ENCODE data around the gene USP20.

USP20 gene

DNA sequence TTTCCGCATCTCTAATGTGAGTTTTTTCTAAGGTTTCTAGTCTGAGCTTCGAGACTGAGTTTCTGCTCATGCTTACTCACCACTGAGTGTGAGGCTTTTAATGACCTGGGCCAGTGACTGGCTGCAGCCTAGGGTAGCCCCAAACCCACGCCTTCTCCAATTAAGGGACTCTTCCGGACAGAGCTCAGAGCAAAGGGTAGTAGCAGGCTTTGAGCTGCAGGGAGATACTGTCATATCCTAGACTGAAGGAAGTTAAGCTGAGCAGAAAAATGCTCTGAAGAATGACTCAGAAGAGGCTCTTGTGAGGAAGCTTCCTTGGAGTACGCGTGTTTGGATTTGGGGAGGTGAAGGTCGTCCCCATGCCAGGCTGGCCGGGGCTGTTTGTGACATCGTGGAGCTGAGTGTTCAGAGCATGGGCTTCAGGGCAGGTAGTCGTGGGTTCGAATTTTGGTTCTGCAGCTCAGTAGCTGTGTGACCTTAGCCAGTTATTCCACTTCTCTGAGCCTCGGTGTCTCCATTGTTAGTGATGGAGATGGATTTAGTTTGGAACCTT is 3.5 kb downstream of the USP20 start:
- H3K4me3 ChIP-seq (ENCODE audit: control insufficient read depth in 1 of 7, extremely low read depth in 1 of 7, insufficient read depth in 4 of 7, low read depth in 2 of 7, low read length in 6 of 7), result no peak overlapping the region
- H3K36me3 ChIP-seq (ENCODE audit: control insufficient read depth in 4 of 4, insufficient read depth in 4 of 4, low read length in 3 of 4), result peaks cover 4 to 22% (median 12%) of the 10 kb centered on the region in 4 experiments
- POLR2A ChIA-PET, result interaction anchor here (1.1 kb wide), 1 partner anchor 22 kb away, joined by 3 read pairs; no protein-coding TSS in a partner anchor
- no peak for DNase-seq
- CTCF ChIA-PET, result interaction anchor here (0.9 to 2.3 kb wide), 6 partner anchors 9 to 46 kb away, joined by 3 to 9 read pairs (median 4); no protein-coding TSS in a partner anchor
- H3K4me1 ChIP-seq (ENCODE audit: control extremely low read depth in 1 of 4, control insufficient read depth in 4 of 4, insufficient read depth in 4 of 4, low read length in 3 of 4), result peaks cover 6 to 52% (median 44%) of the 10 kb centered on the region in 4 experiments
- H3K27ac ChIP-seq (ENCODE audit: insufficient read depth in 1 of 2, low read depth in 1 of 2, low read length in 2 of 2, poor library complexity in 1 of 2, severe bottlenecking in 2 of 2), result peak overlapping the region in 1 of 2 experiments; percentile 30
- 92% methylated on average over 10 of the region's 12 CpGs for WGBS (ENCODE audit: insufficient coverage)
- no peaks in the 10 kb centered on the region for H3K27me3 ChIP-seq (replicated peaks in 2 of 5; ENCODE audit: control insufficient read depth in 4 of 5, insufficient read depth in 5 of 5, low read length in 4 of 5)
- no peaks in the 10 kb centered on the region for H3K9me3 ChIP-seq (ENCODE audit: control extremely low read depth in 1 of 5, control insufficient read depth in 4 of 5, insufficient read depth in 2 of 5, low read depth in 1 of 5, low read length in 4 of 5)

DNA sequence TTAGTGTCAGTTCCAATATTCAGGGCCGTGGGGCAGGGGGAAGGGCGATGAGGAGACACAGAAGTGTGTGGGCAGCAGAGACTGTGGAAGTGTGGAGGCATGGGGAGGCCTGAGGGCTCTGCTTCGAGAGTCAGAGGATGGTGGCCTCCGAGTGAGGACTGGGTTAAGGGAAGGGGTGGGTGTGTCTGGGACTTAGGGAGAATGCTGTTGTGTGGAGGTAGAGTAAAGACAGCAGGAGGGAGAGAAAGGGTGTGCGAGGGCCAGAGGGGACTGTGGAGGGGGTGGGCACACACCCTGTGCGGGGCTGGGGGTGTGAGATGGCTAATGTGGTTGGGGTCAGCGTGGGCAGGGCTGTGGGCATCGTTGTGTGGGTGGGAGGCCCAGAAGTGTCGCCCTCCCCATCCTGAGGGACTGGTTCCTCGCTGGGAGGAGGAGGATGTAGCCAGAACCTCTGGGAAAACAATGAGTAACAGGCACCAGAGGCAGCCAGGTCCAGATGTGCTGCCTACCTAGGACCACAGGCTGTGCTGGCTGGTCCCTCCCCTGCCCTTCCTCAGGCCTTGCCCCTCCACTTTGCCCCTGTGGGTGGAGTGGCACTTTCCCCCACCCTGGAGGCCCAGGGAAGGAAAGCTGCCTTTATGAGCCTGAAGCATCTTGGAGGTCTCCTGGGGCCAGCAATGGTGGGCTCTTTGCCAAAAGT is 4.2 kb downstream of the USP20 start:
- Histone ChIP-seq H3K9me3 (ENCODE audit: control extremely low read depth in 1 of 5, control insufficient read depth in 4 of 5, insufficient read depth in 2 of 5, low read depth in 1 of 5, low read length in 4 of 5) (no peaks in the 10 kb centered on the region), H3K4me1 (ENCODE audit: control extremely low read depth in 1 of 4, control insufficient read depth in 4 of 4, insufficient read depth in 4 of 4, low read length in 3 of 4) (peaks cover 0 to 45% (median 38%) of the 10 kb centered on the region in 4 experiments), H3K27me3 (replicated peaks in 2 of 5; ENCODE audit: control insufficient read depth in 4 of 5, insufficient read depth in 5 of 5, low read length in 4 of 5) (no peaks in the 10 kb centered on the region), H3K4me3 (ENCODE audit: control insufficient read depth in 1 of 7, extremely low read depth in 1 of 7, insufficient read depth in 4 of 7, low read depth in 2 of 7, low read length in 6 of 7) (peak overlapping the region in 1 of 7 experiments; percentile 28), H3K36me3 (ENCODE audit: control insufficient read depth in 4 of 4, insufficient read depth in 4 of 4, low read length in 3 of 4) (peaks cover 4 to 22% (median 12%) of the 10 kb centered on the region in 4 experiments), H3K27ac (ENCODE audit: insufficient read depth in 1 of 2, low read depth in 1 of 2, low read length in 2 of 2, poor library complexity in 1 of 2, severe bottlenecking in 2 of 2) (peak overlapping the region in 1 of 2 experiments; percentile 36)
- WGBS (ENCODE audit: insufficient coverage), result 74% methylated on average over 10 of the region's 10 CpGs
- no peak for DNase-seq
- POLR2A ChIA-PET, result interaction anchor here (0.6 to 1.1 kb wide), 2 partner anchors 21 to 22 kb away, joined by 3 to 4 read pairs; no protein-coding TSS in a partner anchor
- CTCF ChIA-PET, result interaction anchor here (1.1 to 2.3 kb wide), 4 partner anchors 9 to 46 kb away, joined by 3 to 9 read pairs (median 4); no protein-coding TSS in a partner anchor

DNA sequence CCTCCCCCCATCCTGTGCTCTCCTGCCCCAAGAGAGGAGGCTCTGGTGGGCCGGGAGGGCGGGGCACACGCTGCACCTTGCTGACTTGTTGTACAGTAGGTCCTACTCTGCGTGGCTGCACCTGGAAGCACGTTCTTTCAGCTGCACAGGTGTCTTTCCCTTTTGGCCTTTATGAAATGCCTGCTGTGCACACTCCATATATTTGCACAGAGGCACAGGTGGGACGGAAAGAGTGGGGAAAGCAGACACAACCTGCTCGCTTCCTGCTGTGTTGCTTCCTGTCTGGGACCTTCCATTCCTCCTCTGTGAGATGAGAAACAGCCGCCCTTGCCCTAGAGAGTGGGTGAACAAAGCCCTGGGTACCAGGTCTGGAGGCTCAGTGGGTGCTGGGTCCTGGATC is 4.8 kb downstream of the USP20 start:
- no peak for DNase-seq
- 72% methylated on average over 3 of the region's 8 CpGs for WGBS (ENCODE audit: insufficient coverage)
- CTCF ChIA-PET, result interaction anchor here (1.0 kb wide), 1 partner anchor 21 kb away, joined by 3 read pairs; no protein-coding TSS in a partner anchor
- POLR2A ChIA-PET, result interaction anchor here (0.6 kb wide), 1 partner anchor 20 kb away, joined by 4 read pairs; no protein-coding TSS in a partner anchor
- Histone ChIP-seq H3K27me3 (replicated peaks in 2 of 5; ENCODE audit: control insufficient read depth in 4 of 5, insufficient read depth in 5 of 5, low read length in 4 of 5) (no peaks in the 10 kb centered on the region), H3K4me1 (ENCODE audit: control extremely low read depth in 1 of 4, control insufficient read depth in 4 of 4, insufficient read depth in 4 of 4, low read length in 3 of 4) (peaks cover 0 to 43% (median 37%) of the 10 kb centered on the region in 4 experiments), H3K9me3 (ENCODE audit: control extremely low read depth in 1 of 5, control insufficient read depth in 4 of 5, insufficient read depth in 2 of 5, low read depth in 1 of 5, low read length in 4 of 5) (no peaks in the 10 kb centered on the region), H3K4me3 (ENCODE audit: control insufficient read depth in 1 of 7, extremely low read depth in 1 of 7, insufficient read depth in 4 of 7, low read depth in 2 of 7, low read length in 6 of 7) (peak overlapping the region in 1 of 7 experiments; percentile 28), H3K36me3 (ENCODE audit: control insufficient read depth in 4 of 4, insufficient read depth in 4 of 4, low read length in 3 of 4) (peaks cover 4 to 22% (median 12%) of the 10 kb centered on the region in 4 experiments), H3K27ac (ENCODE audit: insufficient read depth in 1 of 2, low read depth in 1 of 2, low read length in 2 of 2, poor library complexity in 1 of 2, severe bottlenecking in 2 of 2) (peak overlapping the region in 1 of 2 experiments; percentile 36)

DNA sequence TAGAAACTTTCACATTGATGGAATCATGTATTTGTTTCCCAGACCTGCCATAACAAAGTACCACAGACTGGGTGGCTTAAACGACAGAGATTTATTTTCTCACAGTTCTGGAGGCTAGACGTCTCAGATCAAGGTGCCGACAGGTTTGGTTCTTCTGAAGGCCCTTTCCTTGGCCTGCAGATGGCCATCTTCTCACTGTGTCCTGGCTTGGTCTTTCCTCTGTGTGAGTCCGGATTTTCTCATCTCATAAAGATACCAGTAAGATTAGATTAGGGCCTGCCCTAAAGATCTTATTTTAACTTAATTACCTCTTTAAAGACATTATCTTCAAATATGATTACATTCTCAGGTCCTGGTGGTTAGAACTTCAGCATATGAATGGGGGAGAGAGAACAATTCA is 5.8 kb downstream of the USP20 start:
- 87% methylated on average over 4 of the region's 4 CpGs for WGBS (ENCODE audit: insufficient coverage)
- Histone ChIP-seq H3K27me3 (replicated peaks in 2 of 5; ENCODE audit: control insufficient read depth in 4 of 5, insufficient read depth in 5 of 5, low read length in 4 of 5) (no peaks in the 10 kb centered on the region), H3K4me3 (ENCODE audit: control insufficient read depth in 1 of 7, extremely low read depth in 1 of 7, insufficient read depth in 4 of 7, low read depth in 2 of 7, low read length in 6 of 7) (no peak overlapping the region), H3K36me3 (ENCODE audit: control insufficient read depth in 4 of 4, insufficient read depth in 4 of 4, low read length in 3 of 4) (peaks cover 4 to 22% (median 12%) of the 10 kb centered on the region in 4 experiments), H3K9me3 (ENCODE audit: control extremely low read depth in 1 of 5, control insufficient read depth in 4 of 5, insufficient read depth in 2 of 5, low read depth in 1 of 5, low read length in 4 of 5) (no peaks in the 10 kb centered on the region), H3K4me1 (ENCODE audit: control extremely low read depth in 1 of 4, control insufficient read depth in 4 of 4, insufficient read depth in 4 of 4, low read length in 3 of 4) (peaks cover 4 to 48% (median 39%) of the 10 kb centered on the region in 4 experiments), H3K27ac (ENCODE audit: insufficient read depth in 1 of 2, low read depth in 1 of 2, low read length in 2 of 2, poor library complexity in 1 of 2, severe bottlenecking in 2 of 2) (peak overlapping the region in 1 of 2 experiments; percentile 2)
- no peak for DNase-seq
- ChIA-PET POLR2A (interaction anchor here (0.6 kb wide), 1 partner anchor 532 kb away, joined by 5 read pairs; no protein-coding TSS in a partner anchor), CTCF (interaction anchor here (0.9 to 1.0 kb wide), 2 partner anchors 13 to 20 kb away, joined by 3 read pairs; no protein-coding TSS in a partner anchor)

DNA sequence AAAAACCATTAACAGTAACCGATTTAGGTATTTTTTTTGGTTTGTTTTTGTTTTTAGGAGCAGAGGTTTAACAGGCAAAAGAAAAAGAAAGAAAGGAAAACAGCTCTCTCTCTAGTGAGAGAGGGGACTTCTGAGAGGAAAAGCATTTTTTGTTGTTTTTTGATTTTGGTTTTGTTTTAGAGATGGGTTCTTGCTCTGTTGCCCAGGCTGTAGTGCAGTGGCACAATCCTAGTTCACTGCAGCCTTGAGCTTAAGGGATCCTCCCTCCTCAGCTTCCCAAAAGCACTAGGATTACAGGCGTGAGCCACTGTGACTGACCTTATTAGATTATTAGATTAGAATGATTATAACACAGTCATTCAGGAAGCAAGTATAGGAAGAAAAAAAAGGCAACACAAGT is 10.1 kb downstream of the USP20 start:
- no peaks in the 10 kb centered on the region for H3K9me3 ChIP-seq (ENCODE audit: control extremely low read depth in 1 of 5, control insufficient read depth in 4 of 5, insufficient read depth in 2 of 5, low read depth in 1 of 5, low read length in 4 of 5)
- CTCF ChIA-PET, result interaction anchor here (1.0 to 2.5 kb wide), 4 partner anchors 10 to 33 kb away, joined by 3 to 6 read pairs (median 4); no protein-coding TSS in a partner anchor
- peaks cover 6 to 26% (median 10%) of the 10 kb centered on the region in 4 experiments for H3K36me3 ChIP-seq (ENCODE audit: control insufficient read depth in 4 of 4, insufficient read depth in 4 of 4, low read length in 3 of 4)
- peak overlapping the region in 1 of 2 experiments; percentile 61 for H3K27ac ChIP-seq (ENCODE audit: insufficient read depth in 1 of 2, low read depth in 1 of 2, low read length in 2 of 2, poor library complexity in 1 of 2, severe bottlenecking in 2 of 2)
- peaks cover 4 to 21% (median 10%) of the 10 kb centered on the region in 4 experiments for H3K4me1 ChIP-seq (ENCODE audit: control extremely low read depth in 1 of 4, control insufficient read depth in 4 of 4, insufficient read depth in 4 of 4, low read length in 3 of 4)
- POLR2A ChIA-PET, result interaction anchor here (1.2 kb wide), 1 partner anchor 9 kb away, joined by 4 read pairs; no protein-coding TSS in a partner anchor
- no peak for DNase-seq
- peak overlapping the region in 2 of 7 experiments; percentile 11 to 26 for H3K4me3 ChIP-seq (ENCODE audit: control insufficient read depth in 1 of 7, extremely low read depth in 1 of 7, insufficient read depth in 4 of 7, low read depth in 2 of 7, low read length in 6 of 7)
- H3K27me3 ChIP-seq (replicated peaks in 2 of 5; ENCODE audit: control insufficient read depth in 4 of 5, insufficient read depth in 5 of 5, low read length in 4 of 5), result no peaks in the 10 kb centered on the region
- no CpG with 5 or more reads among the region's 2 CpGs for WGBS (ENCODE audit: insufficient coverage)

DNA sequence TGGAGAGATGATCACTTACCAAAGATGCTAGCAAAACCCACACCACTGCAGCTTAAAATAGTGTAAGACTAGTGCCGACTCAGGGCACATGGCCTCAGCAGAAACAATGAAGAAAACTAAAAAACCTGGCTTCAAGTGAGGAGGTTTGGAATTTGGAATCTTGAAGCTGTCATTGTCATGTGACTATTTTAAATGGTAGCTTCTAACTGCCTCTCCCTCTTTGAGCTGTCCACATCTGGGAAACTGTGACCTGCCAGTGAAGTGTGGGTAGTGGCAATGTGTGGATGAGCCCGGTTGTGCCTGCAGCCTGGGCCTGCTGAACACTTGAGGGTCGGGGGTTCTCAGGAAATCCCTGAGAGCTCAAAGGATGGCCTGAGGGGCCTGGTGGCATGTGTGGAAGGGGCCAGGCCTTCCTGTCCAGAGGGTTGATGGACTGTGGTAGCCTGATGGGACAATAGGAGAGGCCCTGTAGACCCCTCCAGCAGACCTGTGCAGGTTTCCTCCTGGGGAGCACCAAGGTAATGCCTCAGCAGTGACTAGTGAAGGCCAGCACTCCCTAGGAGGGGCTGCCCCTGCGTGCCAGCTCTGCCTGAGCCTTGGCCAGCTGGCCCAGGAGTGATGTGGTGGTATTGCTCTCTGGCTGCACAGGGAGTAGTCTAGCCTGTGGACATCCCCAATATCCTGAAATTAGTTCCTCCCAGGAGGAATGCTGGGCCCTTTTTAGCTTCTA is 13.6 kb downstream of the USP20 start:
- Histone ChIP-seq H3K27ac (ENCODE audit: insufficient read depth in 1 of 2, low read depth in 1 of 2, low read length in 2 of 2, poor library complexity in 1 of 2, severe bottlenecking in 2 of 2) (no peak overlapping the region), H3K27me3 (replicated peaks in 2 of 5; ENCODE audit: control insufficient read depth in 4 of 5, insufficient read depth in 5 of 5, low read length in 4 of 5) (no peaks in the 10 kb centered on the region), H3K36me3 (ENCODE audit: control insufficient read depth in 4 of 4, insufficient read depth in 4 of 4, low read length in 3 of 4) (peaks cover 13 to 45% (median 36%) of the 10 kb centered on the region in 4 experiments), H3K4me1 (ENCODE audit: control extremely low read depth in 1 of 4, control insufficient read depth in 4 of 4, insufficient read depth in 4 of 4, low read length in 3 of 4) (peaks cover 4 to 21% (median 10%) of the 10 kb centered on the region in 4 experiments), H3K4me3 (ENCODE audit: control insufficient read depth in 1 of 7, extremely low read depth in 1 of 7, insufficient read depth in 4 of 7, low read depth in 2 of 7, low read length in 6 of 7) (no peak overlapping the region), H3K9me3 (ENCODE audit: control extremely low read depth in 1 of 5, control insufficient read depth in 4 of 5, insufficient read depth in 2 of 5, low read depth in 1 of 5, low read length in 4 of 5) (no peaks in the 10 kb centered on the region)
- WGBS (ENCODE audit: insufficient coverage), result 85% methylated on average over 2 of the region's 4 CpGs
- POLR2A ChIA-PET, result interaction anchor here (0.8 to 1.0 kb wide), 3 partner anchors 13 to 37 kb away, joined by 3 to 4 read pairs (median 3); partner anchors contain the start of genes C9orf78 and USP20
- no peak for DNase-seq
- CTCF ChIA-PET, result interaction anchor here (1.0 to 3.8 kb wide), 3 partner anchors 10 to 30 kb away, joined by 3 to 12 read pairs (median 3); no protein-coding TSS in a partner anchor
